ENCODE results near the gene PRKD2. TPM values are rescaled to one million over a fixed set of nuclear protein-coding genes. Genes with fewer than 3 reads are reported as not detected.
"Not testable (repeated sequence)": the region's sequence is repeated elsewhere in the genome, so short reads cannot be mapped to it uniquely, and the experiment has no call there.

The PRKD2 gene
- total and polyA plus RNA-seq, 2 experiments from 2014 or later = 53.8 to 68.0 TPM

- H3K27me3 Mint-ChIP-seq (ENCODE audit: insufficient read depth, low read depth, poor library complexity) = peaks cover 34% of the 10 kb centered on the region
- H3K4me1 Mint-ChIP-seq = peaks cover 20% of the 10 kb centered on the region
- H3K79me2 ChIP-seq (replicated peaks; ENCODE audit: insufficient read depth); H3K27ac Mint-ChIP-seq; H3K9me3 Mint-ChIP-seq; H2AFZ ChIP-seq; H3K4me2 ChIP-seq; H3K27ac ChIP-seq (ENCODE audit: low read depth); H3K4me3 Mint-ChIP-seq; H3K36me3 Mint-ChIP-seq (ENCODE audit: low read depth); DNase-seq (ENCODE audit: low spot score); H3K9me2 ChIP-seq (ENCODE audit: insufficient read depth); ATAC-seq; H4K20me1 ChIP-seq (replicated peaks; ENCODE audit: insufficient read depth); H3K36me3 ChIP-seq (ENCODE audit: insufficient read depth); H3K4me3 ChIP-seq; H3F3A ChIP-seq (replicated peaks; ENCODE audit: low read depth): not testable (repeated sequence)
- peaks cover 18% of the 10 kb centered on the region for H3K27me3 ChIP-seq (ENCODE audit: insufficient read depth)
- H3K4me1 ChIP-seq (ENCODE audit: insufficient read depth) = peaks cover 19% of the 10 kb centered on the region
Observed at GRCh38 chr19:46628970-46629369, 87.9 kb downstream of the PRKD2 start.

GRCh38 chr19:46626446-46626845 lies 90.5 kb downstream of the PRKD2 start:
- Histone ChIP-seq H4K20me1 (replicated peaks; ENCODE audit: insufficient read depth) (no peaks in the 10 kb centered on the region), H3K79me2 (replicated peaks; ENCODE audit: insufficient read depth) (no peaks in the 10 kb centered on the region), H3K27ac (ENCODE audit: low read depth) (no peak overlapping the region), H3K9me2 (ENCODE audit: insufficient read depth) (no peaks in the 10 kb centered on the region), H3K4me2 (no peak overlapping the region), H3K4me1 (ENCODE audit: insufficient read depth) (peaks cover 12% of the 10 kb centered on the region), H3K36me3 (ENCODE audit: insufficient read depth) (no peaks in the 10 kb centered on the region), H2AFZ (no peak overlapping the region), H3F3A (replicated peaks; ENCODE audit: low read depth) (no peaks in the 10 kb centered on the region), H3K27me3 (ENCODE audit: insufficient read depth) (no peaks in the 10 kb centered on the region), H3K4me3 (no peak overlapping the region)
- no peak overlapping the region for H3K4me3 Mint-ChIP-seq
- H3K27me3 Mint-ChIP-seq (ENCODE audit: insufficient read depth, low read depth, poor library complexity) = peaks cover 16% of the 10 kb centered on the region
- H3K27ac Mint-ChIP-seq = no peak overlapping the region
- H3K4me1 Mint-ChIP-seq = peaks cover 13% of the 10 kb centered on the region
- DNase-seq (ENCODE audit: low spot score) (no peak), ATAC-seq (no peak)
- H3K36me3 Mint-ChIP-seq (ENCODE audit: low read depth) = no peaks in the 10 kb centered on the region; the same call in 2 of the 3 replicates
- no peaks in the 10 kb centered on the region for H3K9me3 Mint-ChIP-seq
- TF ChIP-seq ZNF462 (CRISPR knock-in tag; IDR thresholded peaks at IDR 0.05) = no peak
